PFSK-1 (cell line): ENCODE results near the gene PJA2.

ENCODE experiments used
- FOXP2 ChIP-seq: optimal IDR thresholded peaks from 2 replicates; pipeline ENCODE3; 2011; ENCODE audit warnings: borderline replicate concordance, control low read depth, inconsistent platforms; ENCODE audit not compliant: insufficient read depth; ENCODE audit errors: extremely low read length, extremely low read depth
- POLR2AphosphoS5 ChIP-seq: IDR thresholded peaks from 2 replicates; pipeline ENCODE4 v1.6.1; 2012; ENCODE audit warnings: low read depth, mild to moderate bottlenecking, control low read depth, low read length, moderate library complexity
- REST ChIP-seq, 2 experiments: IDR thresholded peaks; 2 replicates each; pipeline versions ENCODE4 v1.6.1 to v1.8.0; 2011 to 2012; ENCODE audit warnings: low read depth in 2 of 2, low read length in 2 of 2, control low read depth in 1 of 2, inconsistent platforms in 1 of 2, mild to moderate bottlenecking in 1 of 2, moderate library complexity in 1 of 2; ENCODE audit not compliant: insufficient read depth in 1 of 2
- SIN3A ChIP-seq: IDR thresholded peaks from 2 replicates; pipeline ENCODE4 v1.6.1; 2012; ENCODE audit warnings: mild to moderate bottlenecking, low read length, moderate library complexity, borderline replicate concordance; ENCODE audit not compliant: insufficient read depth
- TAF1 ChIP-seq: IDR thresholded peaks from 2 replicates; pipeline ENCODE4 v1.6.1; 2012; ENCODE audit warnings: low read length, control low read depth, borderline replicate concordance; ENCODE audit not compliant: insufficient read depth

The PJA2 gene

GRCh38 chr5:109408991-109409843 lies 557 bp downstream of the PJA2 start:
- TF ChIP-seq REST (IDR thresholded peaks at IDR 0.05; ENCODE audit: insufficient read depth in 1 of 2, low read depth in 2 of 2, low read length in 2 of 2) (0 out of 4 replicates have a peak, but pooled peaks of 1 of the 2 experiments have one; percentile 6), SIN3A (0 out of 2 replicates have a peak, but pooled peaks have one; percentile 9), FOXP2 (no peak), TAF1 (no peak)

GRCh38 chr5:109407913-109408312 lies 1.9 kb downstream of the PJA2 start:
- TF ChIP-seq SIN3A = no peak
- TF ChIP-seq FOXP2 = no peak
- no peak for TF ChIP-seq POLR2AphosphoS5
- no peak for TF ChIP-seq TAF1
- TF ChIP-seq REST (IDR thresholded peaks at IDR 0.05; ENCODE audit: insufficient read depth in 1 of 2, low read depth in 2 of 2, low read length in 2 of 2) = no peak

GRCh38 chr5:109406719-109407118 lies 3.1 kb downstream of the PJA2 start:
- no peak for TF ChIP-seq REST (IDR thresholded peaks at IDR 0.05; ENCODE audit: insufficient read depth in 1 of 2, low read depth in 2 of 2, low read length in 2 of 2)
- TF ChIP-seq POLR2AphosphoS5 = no peak
- TF ChIP-seq SIN3A = no peak
- TF ChIP-seq TAF1 = no peak
- TF ChIP-seq FOXP2 = no peak

GRCh38 chr5:109404428-109404960 lies 5.3 kb downstream of the PJA2 start:
- no peak for TF ChIP-seq SIN3A
- no peak for TF ChIP-seq REST (IDR thresholded peaks at IDR 0.05; ENCODE audit: insufficient read depth in 1 of 2, low read depth in 2 of 2, low read length in 2 of 2)
- TF ChIP-seq FOXP2 = no peak
- no peak for TF ChIP-seq POLR2AphosphoS5
- no peak for TF ChIP-seq TAF1
